Choroid plexus epithelial cell (primary cell): ENCODE measurements around the gene CYB5A.

Source experiments
- DNase-seq: peaks from one replicate; pipeline ENCODE4 v3.0.0-alpha.2; 2010; ENCODE audit warnings: low read depth
- H3K4me3 ChIP-seq: 2 replicates; pipeline ENCODE4 v1.5.1; 2011; ENCODE audit warnings: low read depth, mild to moderate bottlenecking, control low read depth, low read length, moderate library complexity
- CTCF ChIP-seq: conservative IDR thresholded peaks from 2 replicates; pipeline ENCODE4 v1.5.1; 2011; ENCODE audit warnings: low read depth, mild to moderate bottlenecking, control low read depth, inconsistent platforms, low read length, moderate library complexity

The CYB5A gene

GRCh38 chr18:74276609-74277008 lies 15.2 kb downstream of the CYB5A start:
- no peak for TF ChIP-seq CTCF
- no peak overlapping the region for H3K4me3 ChIP-seq
- DNase-seq, result no peak

DNA sequence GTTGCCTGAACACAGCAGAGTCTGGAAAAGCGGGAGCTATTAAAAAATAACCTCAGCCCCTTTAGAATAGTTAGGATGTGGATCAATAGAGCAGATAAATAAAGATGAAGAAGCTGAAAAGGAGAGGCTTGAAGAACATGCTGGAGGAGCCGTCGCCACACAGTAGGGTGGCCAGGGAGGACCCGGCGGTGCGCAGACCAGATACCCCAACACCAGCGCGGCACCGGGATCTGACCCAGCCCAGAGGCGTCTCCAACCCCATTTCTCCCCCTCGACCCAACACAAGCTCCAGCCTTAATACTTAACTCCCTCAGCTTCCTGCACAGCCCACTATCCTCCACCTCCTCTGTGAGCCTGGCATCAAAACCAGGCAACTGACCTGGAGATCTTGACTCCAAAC lies 16.0 kb downstream of the CYB5A start:
- no peak for DNase-seq
- no peak for TF ChIP-seq CTCF

DNA sequence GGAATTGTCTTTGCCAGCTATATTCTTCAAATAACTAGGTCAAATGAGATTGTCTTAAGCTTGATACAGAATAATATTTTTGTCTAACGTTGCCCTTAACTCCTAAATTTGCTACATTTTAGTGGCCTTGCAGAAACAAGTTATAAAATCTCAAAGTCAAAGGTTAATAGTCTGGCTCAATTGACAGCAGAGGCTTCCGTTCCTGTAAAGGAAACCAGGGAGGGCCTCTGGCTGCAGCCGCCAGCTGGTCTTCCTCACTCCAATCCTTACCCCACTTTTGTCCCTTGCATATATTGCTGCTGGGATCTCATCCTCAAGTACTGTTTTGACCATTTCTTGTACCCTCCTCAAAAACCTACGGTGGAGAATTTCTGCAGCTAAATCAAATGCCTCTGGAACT lies 17.1 kb downstream of the CYB5A start:
- TF ChIP-seq CTCF, result no peak
- no peak for DNase-seq
- no peak overlapping the region for H3K4me3 ChIP-seq

More for the DNA sequence above, 16.0 kb downstream of the CYB5A start:
- H3K4me3 ChIP-seq, result no peak overlapping the region

DNA sequence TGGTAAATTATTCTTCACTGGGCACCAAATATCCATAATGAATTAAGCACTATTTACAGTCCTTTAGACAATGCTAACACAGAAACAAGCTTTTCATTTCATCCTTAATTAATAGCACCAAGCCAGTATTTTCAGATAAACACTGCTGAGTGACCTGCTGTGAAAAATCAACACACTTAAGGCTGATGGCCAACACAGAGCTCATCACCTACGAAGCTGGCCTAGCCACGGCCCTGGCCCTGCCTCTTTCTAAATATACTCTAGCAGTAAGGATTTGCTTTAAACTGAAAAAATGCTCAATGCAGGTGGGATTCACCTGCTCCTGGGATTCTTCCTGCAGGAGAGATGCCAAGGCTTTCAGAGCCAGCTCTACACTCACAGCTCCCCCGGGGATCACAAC lies 18.4 kb downstream of the CYB5A start:
- DNase-seq, result no peak
- no peak overlapping the region for H3K4me3 ChIP-seq
- TF ChIP-seq CTCF, result no peak

DNA sequence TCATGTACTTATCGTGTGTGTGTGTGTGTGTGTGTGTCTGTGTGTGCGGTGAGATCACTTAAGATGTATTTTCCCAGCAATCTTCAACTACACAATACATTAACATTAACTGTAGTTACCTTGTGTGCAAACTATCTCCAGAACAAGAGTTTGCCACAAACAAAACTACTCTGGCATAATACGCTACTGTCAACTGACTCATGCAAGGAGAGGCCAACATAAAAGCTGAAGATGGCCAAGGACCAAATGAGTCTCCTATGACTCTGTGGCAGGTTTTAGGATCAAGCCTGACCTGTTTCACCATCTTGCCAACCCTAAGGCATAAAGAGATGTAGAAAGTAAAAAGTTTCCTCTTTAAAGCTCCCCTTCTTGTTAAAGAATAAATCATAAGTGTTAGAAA lies 20.1 kb downstream of the CYB5A start:
- no peak for TF ChIP-seq CTCF
- no peak overlapping the region for H3K4me3 ChIP-seq
- no peak for DNase-seq

GRCh38 chr18:74268933-74269620 lies 22.7 kb downstream of the CYB5A start:
- H3K4me3 ChIP-seq, result no peak overlapping the region
- TF ChIP-seq CTCF, result no peak
- no peak for DNase-seq

DNA sequence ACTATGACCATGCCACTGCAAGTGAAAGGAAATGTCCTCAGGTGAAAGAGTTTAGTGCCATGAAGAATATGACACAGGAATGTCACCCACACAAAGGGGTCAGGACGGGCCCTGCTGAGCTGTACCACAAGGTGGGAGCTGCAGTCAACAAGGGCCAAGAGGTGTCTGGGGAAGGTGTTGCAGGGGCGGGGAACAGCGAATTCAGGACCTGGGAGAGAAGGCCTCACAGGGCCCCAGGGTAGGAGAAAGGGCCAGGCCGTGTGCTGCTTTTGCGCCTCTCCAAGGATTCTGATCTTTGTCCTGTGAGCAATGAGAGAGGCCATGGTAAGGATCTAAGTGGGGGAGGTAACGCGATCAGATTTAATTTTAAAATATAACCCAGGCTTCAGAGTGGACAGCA lies 23.6 kb downstream of the CYB5A start:
- H3K4me3 ChIP-seq, result no peak overlapping the region
- no peak for TF ChIP-seq CTCF
- DNase-seq, result no peak
